LNCAP (cell line): ENCODE measurements around the gene CELF4.

Experiments
- CTCF ChIP-seq: fragments of 450-650 bp; IDR thresholded peaks from 2 replicates; pipeline ENCODE4 v1.5.1; 2017; ENCODE audit warnings: mild to moderate bottlenecking

Gene CELF4

GRCh38 chr18:37456873-37457272 is 108.7 kb downstream of the CELF4 start:
- TF ChIP-seq CTCF, result no peak

GRCh38 chr18:37456395-37456794 is 109.2 kb downstream of the CELF4 start:
- no peak for TF ChIP-seq CTCF

- TF ChIP-seq CTCF, result no peak
Observed at GRCh38 chr18:37453752-37454151, 111.8 kb downstream of the CELF4 start.

GRCh38 chr18:37452682-37453385 is 112.8 kb downstream of the CELF4 start:
- no peak for TF ChIP-seq CTCF

- TF ChIP-seq CTCF, result no peak
Observed at GRCh38 chr18:37452015-37452414, 113.6 kb downstream of the CELF4 start.

- TF ChIP-seq CTCF, result no peak
Observed at GRCh38 chr18:37451239-37451825, 114.3 kb downstream of the CELF4 start.

- no peak for TF ChIP-seq CTCF
Observed at GRCh38 chr18:37450434-37451132, 115.0 kb downstream of the CELF4 start.
